HG03521 (cell line): ENCODE measurements around the gene KRT24.

ENCODE experiments used
- ATAC-seq: cut with Tn5 transposase; IDR thresholded peaks from one replicate; pipeline ENCODE4 v1.9.1; 2021; ENCODE audit warnings: mild to moderate bottlenecking, moderate library complexity; ENCODE audit not compliant: unreplicated experiment

KRT24 gene

DNA sequence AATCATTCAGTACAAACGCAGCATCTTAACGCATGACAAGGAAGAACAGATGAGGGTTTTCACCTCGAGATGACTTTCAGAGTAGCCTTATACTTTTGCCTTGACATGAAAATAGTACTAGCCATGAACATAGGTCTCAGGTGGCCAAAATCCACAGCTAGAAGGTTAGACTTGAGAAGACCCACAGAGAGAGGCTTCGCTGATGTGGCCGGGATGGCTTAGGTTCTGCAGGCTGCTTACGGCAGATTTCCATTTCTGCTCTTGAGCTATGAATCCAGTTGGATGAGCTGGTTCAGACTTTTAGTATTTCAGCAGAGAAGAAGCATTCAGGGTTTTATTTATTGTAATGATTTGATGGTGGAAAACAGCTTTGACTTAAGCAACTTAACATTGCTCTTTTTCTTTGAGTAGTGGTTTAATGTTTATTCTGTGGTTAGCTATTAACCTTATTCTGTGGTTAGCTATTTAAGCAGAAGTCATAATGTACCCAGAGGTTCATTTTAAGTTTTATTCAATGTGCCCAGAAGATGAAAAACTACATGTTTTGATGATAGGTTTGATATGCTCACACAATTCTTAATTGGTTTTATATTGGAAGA lies 7.6 kb downstream of the KRT24 start:
- no peak for ATAC-seq

DNA sequence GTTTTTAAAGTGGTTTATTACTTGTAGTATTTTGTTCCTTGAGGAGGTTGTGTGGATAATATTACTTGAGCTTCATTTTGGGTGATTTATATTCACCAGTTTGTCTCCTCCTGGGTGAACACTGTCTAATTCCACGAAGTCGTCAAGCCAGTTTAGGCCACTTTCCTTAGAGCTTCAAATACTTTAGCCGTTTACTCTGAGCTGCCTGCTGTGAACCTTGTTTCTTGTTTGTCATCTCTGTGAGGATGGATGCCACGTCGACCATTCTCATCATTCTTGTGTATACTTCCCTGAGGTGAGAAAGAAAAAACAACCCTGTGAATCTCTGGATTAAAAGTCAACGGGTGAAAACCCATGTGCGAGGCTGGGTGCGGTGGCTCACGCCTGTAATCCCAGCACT lies 9.0 kb downstream of the KRT24 start:
- ATAC-seq: no peak

DNA sequence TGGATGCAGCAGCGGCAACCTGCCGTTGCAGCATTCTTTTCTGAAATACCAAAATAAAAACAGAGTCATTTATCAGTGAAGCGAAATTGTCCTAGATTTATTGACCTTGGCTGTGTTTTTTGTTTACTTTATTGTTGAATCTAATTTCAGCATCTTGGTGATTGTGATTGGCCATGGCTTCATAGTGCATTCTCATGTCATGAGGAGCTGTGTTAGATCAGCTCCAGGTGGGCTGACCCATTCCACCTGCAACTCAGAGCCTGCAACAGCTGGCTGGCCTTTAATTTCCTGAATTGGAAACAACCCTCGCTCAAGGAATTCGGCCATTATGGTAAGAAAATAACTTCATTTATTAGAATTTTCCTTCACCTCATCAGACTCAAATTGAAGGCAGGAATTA lies 16.4 kb downstream of the KRT24 start:
- no peak for ATAC-seq

DNA sequence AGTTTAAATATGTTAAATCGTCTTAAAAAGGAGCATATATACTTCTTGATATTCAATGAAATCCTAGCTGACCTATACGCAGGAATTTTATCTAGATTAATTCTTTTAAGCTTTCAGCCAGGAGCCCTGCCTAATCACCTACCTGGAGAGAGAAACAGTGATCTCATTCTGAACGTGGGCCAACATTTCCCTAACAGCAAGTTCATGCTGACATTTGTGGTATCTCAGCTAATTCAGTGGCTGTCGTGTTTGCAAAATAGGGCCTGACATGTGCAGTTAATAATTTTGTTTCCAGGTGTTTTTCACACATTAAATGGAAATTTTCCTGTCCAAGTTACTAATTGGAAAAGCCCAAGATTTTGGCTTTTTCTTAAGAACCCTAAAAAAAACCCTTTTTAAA lies 17.4 kb downstream of the KRT24 start:
- no peak for ATAC-seq

DNA sequence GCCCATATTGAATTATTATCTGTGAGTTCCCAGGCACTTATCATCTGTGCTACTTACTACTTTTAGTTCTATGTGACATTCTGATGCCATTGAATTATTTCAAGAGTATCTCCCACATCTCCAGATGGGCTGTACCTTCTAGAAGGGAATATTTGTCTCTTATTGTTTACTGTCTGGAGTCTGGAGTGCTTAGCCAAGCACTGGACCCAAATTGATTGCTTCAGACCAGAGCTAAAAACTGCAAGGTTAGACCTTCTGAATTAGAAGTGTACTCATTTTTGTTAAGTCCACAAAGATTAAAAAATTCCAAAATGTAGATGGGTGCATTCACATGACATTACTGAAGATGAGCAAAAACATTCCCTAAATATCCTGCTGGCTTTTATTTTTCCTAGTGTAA lies 22.6 kb downstream of the KRT24 start:
- ATAC-seq: no peak

DNA sequence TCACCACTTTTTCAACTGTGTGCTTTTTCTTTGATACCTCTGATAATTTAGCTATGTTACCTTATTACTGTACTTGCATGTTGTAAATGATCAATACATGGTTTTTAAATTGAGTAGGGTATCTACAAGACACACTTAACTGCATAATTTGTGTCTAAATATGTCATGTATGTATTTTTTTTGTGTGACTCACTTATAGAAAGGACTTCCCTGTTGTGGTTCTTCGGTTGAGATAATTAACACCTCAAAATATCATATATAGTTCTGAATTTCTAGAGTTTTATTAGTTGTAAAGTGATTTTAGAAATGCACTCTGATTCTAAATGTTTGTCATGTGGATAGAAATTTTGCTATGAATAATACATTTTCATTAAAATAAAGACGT lies 24.0 kb downstream of the KRT24 start:
- no peak for ATAC-seq

DNA sequence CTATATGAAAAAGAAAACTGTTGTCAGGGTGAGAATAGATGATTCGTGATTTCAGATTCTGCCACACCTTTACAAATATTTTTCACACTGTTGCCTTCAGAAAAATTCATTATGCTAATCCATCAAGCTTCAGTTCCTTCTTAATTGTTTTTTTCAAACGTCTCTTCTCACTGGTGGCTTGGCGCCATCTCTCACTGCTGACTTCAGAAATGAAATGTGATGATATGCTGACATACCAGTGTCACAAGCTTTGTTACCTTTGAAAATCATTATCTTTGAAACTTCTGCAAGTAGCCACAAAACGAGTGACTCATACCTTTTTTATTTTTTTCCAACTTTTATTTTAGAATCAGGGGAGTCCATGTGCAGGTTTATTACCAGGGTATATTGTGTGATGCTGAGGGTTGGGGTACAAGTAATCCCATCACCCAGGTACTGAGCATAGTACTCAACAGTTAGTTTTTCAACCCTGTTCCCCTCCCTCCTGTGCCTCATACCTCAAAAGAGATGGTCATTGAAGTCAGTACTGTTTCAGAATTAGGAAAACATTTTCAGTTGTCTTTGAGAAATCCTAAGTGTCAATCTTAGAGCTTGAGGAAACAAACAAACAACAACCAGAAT lies 24.5 kb downstream of the KRT24 start:
- no peak for ATAC-seq

DNA sequence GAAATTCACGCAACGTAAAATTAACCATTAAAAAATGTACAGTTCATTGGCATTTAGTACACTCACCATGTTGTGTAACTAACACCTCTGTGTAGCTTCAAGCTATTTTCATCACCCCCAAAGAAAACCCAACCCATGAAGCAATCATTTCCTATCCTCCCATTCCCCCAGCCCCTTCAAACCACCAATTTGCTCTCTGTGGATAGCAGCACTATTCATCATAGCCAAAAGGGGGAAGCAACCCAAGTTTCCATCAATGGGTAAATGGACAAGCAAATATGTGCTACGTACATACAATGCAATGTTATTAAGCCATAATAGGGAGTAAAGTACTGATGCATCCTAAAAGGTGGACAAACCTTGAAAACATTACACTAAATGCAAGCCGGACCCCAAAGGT lies 27.6 kb downstream of the KRT24 start:
- ATAC-seq: no peak

DNA sequence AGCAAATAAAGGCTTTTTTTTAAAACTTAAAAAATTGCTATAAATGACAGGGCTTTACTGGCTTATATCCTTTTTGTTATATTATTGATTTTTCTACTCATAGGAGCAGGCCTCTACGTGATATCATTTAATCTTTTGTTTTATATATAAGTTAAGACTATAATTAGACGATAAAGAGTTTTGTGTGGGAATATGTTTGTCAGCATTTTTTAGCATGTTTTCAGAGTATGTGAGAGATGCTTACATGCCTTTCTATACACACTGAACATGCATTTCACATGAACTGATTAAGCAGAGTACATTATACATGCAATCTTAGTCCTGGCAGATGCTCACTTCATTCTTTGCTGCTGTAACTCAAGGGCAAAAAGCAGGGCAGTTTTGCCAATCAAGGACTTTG lies 30.9 kb downstream of the KRT24 start:
- ATAC-seq: no peak

DNA sequence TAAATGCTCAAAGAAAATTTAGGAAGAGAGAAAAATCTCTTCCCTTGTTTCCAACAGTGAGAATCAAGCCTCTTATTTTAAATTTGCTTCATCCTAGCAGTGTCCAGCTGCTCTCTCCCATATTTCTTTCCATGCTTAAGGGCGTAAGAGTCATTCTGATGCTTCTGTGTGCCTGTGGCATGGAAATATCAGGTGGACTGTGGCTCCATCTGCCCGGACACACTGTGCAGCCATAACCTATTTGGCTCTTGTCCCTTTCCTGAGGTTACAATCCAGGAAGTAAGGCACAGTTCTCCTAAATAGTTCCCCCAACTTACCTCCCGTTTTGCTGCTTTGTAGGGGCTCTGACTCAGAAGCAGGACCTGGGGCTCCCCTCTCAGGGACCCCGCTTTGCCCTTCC lies 32.3 kb downstream of the KRT24 start:
- no peak for ATAC-seq

DNA sequence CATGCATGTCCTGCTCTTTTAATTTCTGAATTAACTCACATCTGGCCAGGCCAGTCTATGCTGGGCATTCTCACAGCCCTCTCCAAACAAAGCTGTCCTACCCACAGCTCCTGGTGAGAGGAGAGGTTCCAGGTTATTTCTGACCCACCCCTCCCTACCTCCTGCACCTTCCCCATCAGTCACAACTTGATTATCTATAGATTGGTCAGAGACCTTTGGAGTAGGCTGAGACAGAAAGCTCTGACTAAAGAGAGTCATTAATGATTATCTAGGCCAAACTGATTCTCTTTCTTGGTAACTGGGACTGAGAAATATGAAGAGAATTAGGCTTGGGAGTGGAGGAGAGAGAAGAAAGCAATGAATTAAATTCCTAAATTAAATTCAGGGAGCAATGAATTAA lies 37.2 kb downstream of the KRT24 start:
- ATAC-seq: no peak

DNA sequence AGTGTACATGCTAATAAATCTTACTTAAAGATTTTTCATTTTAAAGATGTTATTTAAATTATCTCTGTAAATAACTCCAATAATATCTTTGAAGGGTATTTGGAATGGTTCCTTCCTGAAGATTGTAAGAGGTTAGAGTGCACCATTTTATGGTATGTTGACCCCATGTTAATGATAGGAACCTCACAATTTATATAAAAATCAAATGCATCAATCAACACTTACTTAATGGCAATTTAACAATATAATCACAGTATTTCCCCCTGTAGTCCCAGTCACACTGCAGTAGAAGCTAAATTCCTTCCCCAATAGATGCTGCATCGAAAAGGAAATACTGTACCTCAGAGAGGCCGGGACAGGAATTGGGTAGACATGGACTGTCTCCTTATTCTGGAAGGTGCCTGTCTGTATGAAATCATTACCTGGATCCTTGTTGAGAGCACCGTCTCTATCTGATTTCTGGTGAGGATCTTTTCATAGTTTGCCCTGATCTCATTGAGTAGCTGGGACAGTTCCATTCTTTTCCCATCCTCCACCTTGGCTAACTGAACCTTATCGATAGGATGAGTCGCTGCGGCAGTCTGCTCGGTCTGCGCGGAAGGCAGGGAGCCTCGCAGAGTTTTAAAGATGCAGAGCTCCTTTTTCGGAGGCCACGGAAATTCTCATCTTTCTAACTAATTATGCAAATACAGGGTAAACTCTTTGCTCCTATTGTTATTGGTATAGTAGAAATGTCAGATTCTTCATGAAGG lies 38.8 kb downstream of the KRT24 start, which contains the start of gene KRT222:
Gene KRT222, minus strand, starts transcription at position 596 of the 752 bp plus-strand sequence. Its CDS starts 78 bp downstream, at position 518.
- no peak for ATAC-seq

DNA sequence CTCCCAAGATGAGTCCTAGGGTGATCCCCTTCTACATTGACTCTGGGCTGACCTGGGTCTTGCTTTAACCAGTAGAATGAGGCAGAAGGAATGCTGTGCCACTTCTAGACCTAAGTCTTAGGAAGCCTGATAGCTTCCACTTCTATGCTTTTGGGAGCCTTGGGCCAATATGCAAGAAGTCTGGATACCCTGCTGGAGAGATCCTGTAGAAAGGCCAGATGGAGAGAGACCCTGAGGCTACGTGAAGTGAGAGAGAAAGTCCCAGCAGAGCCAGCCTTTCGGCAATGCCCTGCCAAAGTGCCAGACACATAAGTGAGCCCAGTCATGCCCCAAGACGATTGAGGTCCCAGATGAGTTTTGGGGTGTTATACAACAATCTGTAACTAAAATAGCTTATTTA lies 40.3 kb downstream of the KRT24 start:
- no peak for ATAC-seq

DNA sequence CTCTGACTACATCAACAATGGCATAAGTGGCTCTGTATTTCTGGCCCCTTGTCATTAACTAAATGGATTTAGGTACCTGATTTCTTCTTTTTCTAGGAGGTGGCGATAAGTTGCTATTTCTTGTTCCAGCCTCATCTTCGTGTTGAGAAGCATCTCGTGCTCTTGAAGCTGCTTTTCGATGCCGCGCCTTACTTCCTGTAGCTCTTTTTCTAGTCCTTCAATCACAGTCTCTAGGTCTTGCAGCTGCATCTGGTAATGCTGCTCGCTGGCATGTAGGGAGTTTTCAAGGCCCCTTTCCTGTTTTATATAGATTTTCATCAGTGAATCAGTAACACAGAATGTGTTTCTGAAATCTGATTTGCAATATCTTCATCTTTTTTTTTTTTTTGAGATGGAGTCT lies 43.6 kb downstream of the KRT24 start:
- ATAC-seq: no peak

DNA sequence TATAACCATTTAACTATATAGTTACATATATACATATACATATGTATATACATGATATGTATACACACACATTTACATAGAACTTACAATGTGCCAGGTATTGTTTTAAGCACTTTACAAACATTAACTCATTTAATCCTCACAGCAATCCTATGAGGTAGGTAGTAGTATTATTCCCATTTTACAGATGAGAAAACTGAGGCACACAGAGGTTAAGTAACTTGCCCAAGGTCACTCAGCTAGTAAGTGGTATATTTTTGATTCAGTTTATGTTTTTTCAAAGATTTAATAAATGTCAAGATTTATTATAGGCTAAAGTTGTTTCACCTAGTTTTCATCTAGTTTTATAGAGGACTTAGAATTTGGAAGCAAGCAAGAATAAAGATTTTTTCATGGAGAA lies 45.2 kb downstream of the KRT24 start:
- no peak for ATAC-seq

DNA sequence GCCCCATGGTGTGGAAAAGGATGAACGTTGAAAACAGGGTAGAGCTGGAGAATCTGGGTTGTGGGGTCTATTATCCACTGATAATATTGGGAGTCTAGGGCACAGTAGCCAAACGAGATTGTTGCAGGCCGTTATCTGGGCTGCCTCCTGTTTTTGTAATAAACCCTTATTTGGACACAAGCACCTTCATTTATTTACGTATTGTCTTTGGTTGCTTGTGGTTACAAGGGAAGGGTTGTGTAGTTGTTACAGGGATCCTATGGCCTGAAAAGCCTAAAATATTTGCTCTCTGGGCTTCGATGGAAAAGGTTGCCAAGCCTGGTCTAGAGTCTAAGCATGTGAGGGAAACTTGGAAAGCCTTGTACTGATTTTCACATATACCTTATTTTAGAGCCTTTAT lies 51.6 kb downstream of the KRT24 start:
- ATAC-seq: no peak

DNA sequence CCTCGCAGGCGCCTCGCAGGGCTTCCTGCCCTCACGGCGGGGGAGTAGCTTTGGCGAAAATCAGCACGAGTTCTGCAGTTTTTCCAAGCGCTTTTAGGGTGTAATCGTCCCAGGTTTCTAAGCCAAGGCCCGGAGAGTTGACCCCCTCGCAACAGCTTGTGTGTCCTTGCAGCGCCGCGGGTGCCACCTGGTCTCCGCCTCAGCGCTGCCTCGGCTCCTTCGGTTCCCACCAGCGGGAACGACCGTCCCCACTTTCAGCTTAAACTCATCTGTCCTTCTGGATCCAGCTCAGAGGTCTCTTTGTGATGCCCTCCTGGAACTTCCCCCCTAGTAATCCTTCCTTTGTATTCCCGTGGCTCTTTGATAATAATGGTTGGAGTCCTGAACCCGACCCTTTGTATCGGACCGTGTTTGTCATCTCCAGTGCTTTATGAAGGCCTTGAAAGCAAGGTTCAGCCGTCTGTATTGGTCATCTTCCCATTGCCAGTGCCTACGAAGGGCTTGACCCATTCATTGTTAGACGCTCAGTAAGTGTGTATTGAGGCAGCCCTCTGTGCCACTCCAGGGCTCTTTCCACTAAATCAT lies 55.1 kb downstream of the KRT24 start:
- ATAC-seq: peak; percentile 3
